GM21786 (cell line): ENCODE data around the gene KRTAP13-4.

ENCODE experiments used
- ATAC-seq: cut with Tn5 transposase; IDR thresholded peaks from one replicate; pipeline ENCODE4 v1.9.1; 2021; ENCODE audit not compliant: unreplicated experiment

Gene KRTAP13-4

GRCh38 chr21:30430170-30430655 lies at the start of gene KRTAP13-4:
Gene KRTAP13-4, plus strand, starts transcription at chr21:30430220. Its CDS starts 56 bp downstream, at chr21:30430276.
- ATAC-seq = no peak

GRCh38 chr21:30382201-30382600 lies 47.8 kb upstream of the KRTAP13-4 start:
- no peak for ATAC-seq

- no peak for ATAC-seq
These were observed 38.5 kb upstream of the KRTAP13-4 start for GRCh38 chr21:30391492-30392025.

GRCh38 chr21:30395731-30396130 lies 34.3 kb upstream of the KRTAP13-4 start, which contains the start of gene KRTAP13-1:
Gene KRTAP13-1, plus strand, starts transcription at chr21:30396031. Its CDS starts 56 bp downstream, at chr21:30396087.
- ATAC-seq = no peak

- no peak for ATAC-seq
These were observed 21.1 kb upstream of the KRTAP13-4 start for GRCh38 chr21:30408782-30409494.

- ATAC-seq = no peak
These were observed 14.0 kb upstream of the KRTAP13-4 start for GRCh38 chr21:30415993-30416392.

- no peak for ATAC-seq
These were observed 4.2 kb upstream of the KRTAP13-4 start, which contains the start of gene KRTAP13-3 for GRCh38 chr21:30425826-30426225. Gene KRTAP13-3, minus strand, starts transcription at chr21:30425926. Its CDS starts 14 bp downstream, at chr21:30425912.

GRCh38 chr21:30426731-30427130 lies 3.3 kb upstream of the KRTAP13-4 start:
- ATAC-seq = no peak

- no peak for ATAC-seq
These were observed 4.1 kb downstream of the KRTAP13-4 start for GRCh38 chr21:30434033-30434631.

- no peak for ATAC-seq
These were observed 7.1 kb downstream of the KRTAP13-4 start for GRCh38 chr21:30437010-30437565.

- ATAC-seq = no peak
These were observed 10.0 kb downstream of the KRTAP13-4 start, which contains the start of gene KRTAP15-1 for GRCh38 chr21:30439975-30440374. Gene KRTAP15-1, plus strand, starts transcription at chr21:30440275. Its CDS starts 53 bp downstream, at chr21:30440328.

GRCh38 chr21:30443226-30443625 lies 13.2 kb downstream of the KRTAP13-4 start:
- no peak for ATAC-seq

- no peak for ATAC-seq
These were observed 14.2 kb downstream of the KRTAP13-4 start for GRCh38 chr21:30444204-30444603.

- ATAC-seq = no peak
These were observed 17.0 kb downstream of the KRTAP13-4 start for GRCh38 chr21:30447056-30447455.

- no peak for ATAC-seq
These were observed 18.5 kb downstream of the KRTAP13-4 start for GRCh38 chr21:30448514-30448913.

- no peak for ATAC-seq
These were observed 33.7 kb downstream of the KRTAP13-4 start for GRCh38 chr21:30463713-30464112.

GRCh38 chr21:30468900-30469714 lies 39.1 kb downstream of the KRTAP13-4 start:
- ATAC-seq = no peak

- ATAC-seq = no peak
These were observed 48.0 kb downstream of the KRTAP13-4 start for GRCh38 chr21:30478004-30478403.

- no peak for ATAC-seq
These were observed 49.2 kb downstream of the KRTAP13-4 start for GRCh38 chr21:30479259-30479658.

- no peak for ATAC-seq
These were observed 50.1 kb downstream of the KRTAP13-4 start, which contains the start of gene KRTAP19-1 for GRCh38 chr21:30480145-30480544. Gene KRTAP19-1, minus strand, starts transcription at chr21:30480367. Its CDS starts 50 bp downstream, at chr21:30480317.
